ENCODE data around the gene SCAF11. TPM values are rescaled to one million over a fixed set of nuclear protein-coding genes. Genes with fewer than 3 reads are reported as not detected.
"Not testable (repeated sequence)": the region's sequence is repeated elsewhere in the genome, so short reads cannot be mapped to it uniquely, and the experiment has no call there.

Gene SCAF11
- 57.6 TPM for polyA plus RNA-seq (2013, experiment 1 of 2)
- 61.2 TPM for polyA plus RNA-seq (2013, experiment 2 of 2)

GRCh38 chr12:45990468-45991283, at the start of gene SCAF11:
TSS of gene SCAF11 (minus strand) at chr12:45990574. CDS start at chr12:45964167, 26,407 bp downstream.
- H3K9me3 ChIP-seq (replicated peaks in 1 of 2; ENCODE audit: control insufficient read depth in 2 of 2, insufficient read depth in 1 of 2, low read depth in 1 of 2, low read length in 2 of 2): no peaks in the 10 kb centered on the region
- peak within 1 kb of the TSS; percentile 66 for H3K4ac ChIP-seq (ENCODE audit: low read length)
- no peak within 1 kb of the TSS for H2BK12ac ChIP-seq (ENCODE audit: low read length)
- H3K36me3 ChIP-seq (replicated peaks in 1 of 2; ENCODE audit: control insufficient read depth in 2 of 2, insufficient read depth in 2 of 2, low read length in 2 of 2): peaks cover 0 to 23% of the 10 kb centered on the region in 2 donors
- H2AK5ac ChIP-seq (ENCODE audit: low read depth, low read length): peak within 1 kb of the TSS; percentile 63
- peak within 1 kb of the TSS; percentile 89 for H3K14ac ChIP-seq (ENCODE audit: low read length)
- H3K79me1 ChIP-seq (ENCODE audit: low read depth, low read length): peaks cover 9% of the 10 kb centered on the region
- H3K9ac ChIP-seq (ENCODE audit: low read depth, low read length, poor library complexity): peak within 1 kb of the TSS; percentile 95
- peak within 1 kb of the TSS; percentile 95 for H3K27ac ChIP-seq (replicated peaks; ENCODE audit: low read length)
- peak within 1 kb of the TSS; percentile 99 for H2BK5ac ChIP-seq (ENCODE audit: low read length)
- DNase-seq (ENCODE audit: low spot score): peak; percentile 100
- no CpG with 5 or more reads among the region's 54 CpGs for WGBS, 2 donors (ENCODE audit: extremely low coverage in 2 of 2, insufficient read length in 2 of 2, insufficient replicate concordance in 1 of 2)
- H3K18ac ChIP-seq (ENCODE audit: low read length): peak within 1 kb of the TSS; percentile 99
- peaks cover 0 to 4% of the 10 kb centered on the region in 2 donors for H3K4me1 ChIP-seq (ENCODE audit: control insufficient read depth in 2 of 2, insufficient read depth in 1 of 2, low read depth in 1 of 2, low read length in 2 of 2)
- peak within 1 kb of the TSS; percentile 72 for H2BK120ac ChIP-seq (ENCODE audit: low read depth, low read length)
- no peaks in the 10 kb centered on the region for H3K27me3 ChIP-seq (ENCODE audit: control insufficient read depth in 3 of 3, insufficient read depth in 3 of 3, low read depth in 1 of 3, low read length in 3 of 3)
- peak within 1 kb of the TSS; percentile 80 to 84 for H3K4me3 ChIP-seq (ENCODE audit: low read length in 2 of 2)
- H3K4me2 ChIP-seq (ENCODE audit: insufficient read depth, low read length, poor library complexity, severe bottlenecking): peak within 1 kb of the TSS; percentile 69
- H3K23ac ChIP-seq (ENCODE audit: low read depth, low read length, poor library complexity): peak within 1 kb of the TSS; percentile 98
- peak within 1 kb of the TSS; percentile 93 for H2AFZ ChIP-seq (ENCODE audit: low read length)
- peak within 1 kb of the TSS; percentile 23 for H4K8ac ChIP-seq (ENCODE audit: low read depth, low read length)
- peak within 1 kb of the TSS; percentile 68 for H4K91ac ChIP-seq (ENCODE audit: low read depth, low read length, poor library complexity)
- H2BK15ac ChIP-seq (ENCODE audit: low read length): peak within 1 kb of the TSS; percentile 54

- H3K18ac ChIP-seq (ENCODE audit: low read length); H3K9me3 ChIP-seq (replicated peaks in 1 of 2; ENCODE audit: control insufficient read depth in 2 of 2, insufficient read depth in 1 of 2, low read depth in 1 of 2, low read length in 2 of 2); H3K4me1 ChIP-seq (ENCODE audit: control insufficient read depth in 2 of 2, insufficient read depth in 1 of 2, low read depth in 1 of 2, low read length in 2 of 2); H4K8ac ChIP-seq (ENCODE audit: low read depth, low read length); DNase-seq (ENCODE audit: low spot score); H3K14ac ChIP-seq (ENCODE audit: low read length); H2AK5ac ChIP-seq (ENCODE audit: low read depth, low read length); H4K91ac ChIP-seq (ENCODE audit: low read depth, low read length, poor library complexity); H3K27me3 ChIP-seq (ENCODE audit: control insufficient read depth in 3 of 3, insufficient read depth in 3 of 3, low read depth in 1 of 3, low read length in 3 of 3); H3K9ac ChIP-seq (ENCODE audit: low read depth, low read length, poor library complexity); H3K4ac ChIP-seq (ENCODE audit: low read length); H2BK15ac ChIP-seq (ENCODE audit: low read length); H2BK12ac ChIP-seq (ENCODE audit: low read length); H2BK5ac ChIP-seq (ENCODE audit: low read length); H2BK120ac ChIP-seq (ENCODE audit: low read depth, low read length); H3K79me1 ChIP-seq (ENCODE audit: low read depth, low read length); H3K36me3 ChIP-seq (replicated peaks in 1 of 2; ENCODE audit: control insufficient read depth in 2 of 2, insufficient read depth in 2 of 2, low read length in 2 of 2); H3K4me3 ChIP-seq (ENCODE audit: low read length in 2 of 2); H3K27ac ChIP-seq (replicated peaks; ENCODE audit: low read length); H3K23ac ChIP-seq (ENCODE audit: low read depth, low read length, poor library complexity); H3K4me2 ChIP-seq (ENCODE audit: insufficient read depth, low read length, poor library complexity, severe bottlenecking); H2AFZ ChIP-seq (ENCODE audit: low read length): not testable (repeated sequence)
- no CpG with 5 or more reads among the region's 4 CpGs for whole genome bisulfite sequencing, 2 donors (ENCODE audit: extremely low coverage in 2 of 2, insufficient read length in 2 of 2, insufficient replicate concordance in 1 of 2)
Measured at GRCh38 chr12:46037066-46037465, 46.7 kb upstream of the SCAF11 start.

- Histone ChIP-seq H3K9ac (ENCODE audit: low read depth, low read length, poor library complexity) (no peak overlapping the region), H3K27ac (replicated peaks; ENCODE audit: low read length) (no peak overlapping the region), H3K9me3 (replicated peaks in 1 of 2; ENCODE audit: control insufficient read depth in 2 of 2, insufficient read depth in 1 of 2, low read depth in 1 of 2, low read length in 2 of 2) (peaks cover 6 to 10% of the 10 kb centered on the region in 2 donors)
Measured at GRCh38 chr12:46027172-46027571, 36.8 kb upstream of the SCAF11 start.

GRCh38 chr12:46024099-46024498, 33.7 kb upstream of the SCAF11 start:
- Histone ChIP-seq H3K4me3 (ENCODE audit: low read length in 2 of 2) (no peak overlapping the region), H3K4me1 (ENCODE audit: control insufficient read depth in 2 of 2, insufficient read depth in 1 of 2, low read depth in 1 of 2, low read length in 2 of 2) (no peaks in the 10 kb centered on the region), H4K8ac (ENCODE audit: low read depth, low read length) (no peak overlapping the region), H2BK15ac (ENCODE audit: low read length) (no peak overlapping the region), H3K4ac (ENCODE audit: low read length) (no peak overlapping the region), H2BK12ac (ENCODE audit: low read length) (no peak overlapping the region), H3K9ac (ENCODE audit: low read depth, low read length, poor library complexity) (no peak overlapping the region), H2BK120ac (ENCODE audit: low read depth, low read length) (no peak overlapping the region), H3K23ac (ENCODE audit: low read depth, low read length, poor library complexity) (no peak overlapping the region), H3K4me2 (ENCODE audit: insufficient read depth, low read length, poor library complexity, severe bottlenecking) (no peak overlapping the region), H3K79me1 (ENCODE audit: low read depth, low read length) (no peaks in the 10 kb centered on the region), H3K27me3 (ENCODE audit: control insufficient read depth in 3 of 3, insufficient read depth in 3 of 3, low read depth in 1 of 3, low read length in 3 of 3) (no peaks in the 10 kb centered on the region), H2AFZ (ENCODE audit: low read length) (no peak overlapping the region), H3K14ac (ENCODE audit: low read length) (no peak overlapping the region), H3K27ac (replicated peaks; ENCODE audit: low read length) (no peak overlapping the region), H3K36me3 (replicated peaks in 1 of 2; ENCODE audit: control insufficient read depth in 2 of 2, insufficient read depth in 2 of 2, low read length in 2 of 2) (no peaks in the 10 kb centered on the region), H2BK5ac (ENCODE audit: low read length) (no peak overlapping the region), H3K9me3 (replicated peaks in 1 of 2; ENCODE audit: control insufficient read depth in 2 of 2, insufficient read depth in 1 of 2, low read depth in 1 of 2, low read length in 2 of 2) (peaks cover 6 to 10% of the 10 kb centered on the region in 2 donors), H4K91ac (ENCODE audit: low read depth, low read length, poor library complexity) (no peak overlapping the region), H3K18ac (ENCODE audit: low read length) (no peak overlapping the region), H2AK5ac (ENCODE audit: low read depth, low read length) (no peak overlapping the region)
- WGBS, 2 donors (ENCODE audit: extremely low coverage in 2 of 2, insufficient read length in 2 of 2, insufficient replicate concordance in 1 of 2): no CpG with 5 or more reads among the region's 2 CpGs
- DNase-seq (ENCODE audit: low spot score): no peak

More at GRCh38 chr12:46027172-46027571, 36.8 kb upstream of the SCAF11 start:
- H3K4me2 ChIP-seq (ENCODE audit: insufficient read depth, low read length, poor library complexity, severe bottlenecking): no peak overlapping the region
- H3K27me3 ChIP-seq (ENCODE audit: control insufficient read depth in 3 of 3, insufficient read depth in 3 of 3, low read depth in 1 of 3, low read length in 3 of 3): no peaks in the 10 kb centered on the region
- no peak overlapping the region for H2BK5ac ChIP-seq (ENCODE audit: low read length)
- H3K4me3 ChIP-seq (ENCODE audit: low read length in 2 of 2): no peak overlapping the region
- no peak overlapping the region for H3K23ac ChIP-seq (ENCODE audit: low read depth, low read length, poor library complexity)
- H3K79me1 ChIP-seq (ENCODE audit: low read depth, low read length): no peaks in the 10 kb centered on the region
- no peaks in the 10 kb centered on the region for H3K4me1 ChIP-seq (ENCODE audit: control insufficient read depth in 2 of 2, insufficient read depth in 1 of 2, low read depth in 1 of 2, low read length in 2 of 2)
- H2AFZ ChIP-seq (ENCODE audit: low read length): no peak overlapping the region
- H3K36me3 ChIP-seq (replicated peaks in 1 of 2; ENCODE audit: control insufficient read depth in 2 of 2, insufficient read depth in 2 of 2, low read length in 2 of 2): no peaks in the 10 kb centered on the region
- H3K4ac ChIP-seq (ENCODE audit: low read length): no peak overlapping the region
- H2BK120ac ChIP-seq (ENCODE audit: low read depth, low read length): no peak overlapping the region
- no peak overlapping the region for H3K18ac ChIP-seq (ENCODE audit: low read length)
- H2BK15ac ChIP-seq (ENCODE audit: low read length): no peak overlapping the region
- no peak overlapping the region for H2AK5ac ChIP-seq (ENCODE audit: low read depth, low read length)
- no peak overlapping the region for H2BK12ac ChIP-seq (ENCODE audit: low read length)
- DNase-seq (ENCODE audit: low spot score): no peak
- H4K8ac ChIP-seq (ENCODE audit: low read depth, low read length): no peak overlapping the region
- no peak overlapping the region for H3K14ac ChIP-seq (ENCODE audit: low read length)
- no peak overlapping the region for H4K91ac ChIP-seq (ENCODE audit: low read depth, low read length, poor library complexity)
